ENCODE results near the gene BZW2. TPM values are rescaled to one million over a fixed set of nuclear protein-coding genes. Genes with fewer than 3 reads are reported as not detected.

Gene BZW2
- total and polyA plus RNA-seq, 2 donors (not counting 1 experiment from before 2014, with no cell fraction given): 18.4 to 20.6 TPM

- no peaks in the 10 kb centered on the region for H3K79me2 ChIP-seq (ENCODE audit: control insufficient read depth, insufficient read depth, low read length)
- no peak overlapping the region for H3K27ac ChIP-seq (ENCODE audit: low read length in 2 of 2)
- H3K9me3 ChIP-seq (ENCODE audit: control extremely low read depth in 1 of 3, control insufficient read depth in 2 of 3, insufficient read depth in 1 of 3, low read length in 2 of 3): no peaks in the 10 kb centered on the region
- Mint-ChIP-seq H3K27ac (no peak overlapping the region), H3K4me3 (no peak overlapping the region), H3K4me1 (no peaks in the 10 kb centered on the region), H3K27me3 (no peaks in the 10 kb centered on the region), H3K9me3 (ENCODE audit: insufficient read depth) (no peaks in the 10 kb centered on the region)
- no peaks in the 10 kb centered on the region for H4K20me1 ChIP-seq (ENCODE audit: control insufficient read depth, insufficient read depth, low read length, poor library complexity, severe bottlenecking)
- H3K9ac ChIP-seq (ENCODE audit: low read length): no peak overlapping the region
- no peaks in the 10 kb centered on the region for H3K4me1 ChIP-seq (ENCODE audit: control insufficient read depth in 2 of 2, insufficient read depth in 2 of 2, low read length in 2 of 2)
- ChIA-PET POLR2A (no interaction called here), CTCF (interaction anchor here (0.7 kb wide), 1 partner anchor 89 kb away, joined by 3 read pairs; no protein-coding TSS in a partner anchor)
- H2AFZ ChIP-seq (ENCODE audit: insufficient read depth, low read depth, low read length, poor library complexity, severe bottlenecking): no peak overlapping the region
- intact Hi-C loops (cut with micrococcal nuclease): no loop called here
- no peaks in the 10 kb centered on the region for H3K27me3 ChIP-seq (replicated peaks in 1 of 4; ENCODE audit: control extremely low read depth in 1 of 4, control insufficient read depth in 3 of 4, insufficient read depth in 4 of 4, low read length in 3 of 4)
- TF ChIP-seq EZH2 (IDR thresholded peaks at IDR 0.05; ENCODE audit: borderline replicate concordance, insufficient read depth, low read depth, low read length, poor library complexity, severe bottlenecking) (no peak), CTCF (IDR thresholded peaks at IDR 0.05) (no peak)
- H3K4me3 ChIP-seq (ENCODE audit: control extremely low read depth in 1 of 5, extremely low read depth in 1 of 5, insufficient read depth in 1 of 5, low read depth in 2 of 5, low read length in 4 of 5): no peak overlapping the region
- ATAC-seq (ENCODE audit: low read depth) (no peak), DNase-seq (no peak)
- no peaks in the 10 kb centered on the region for H3K36me3 ChIP-seq (replicated peaks in 1 of 2; ENCODE audit: control extremely low read depth in 1 of 2, control insufficient read depth in 1 of 2, extremely low read depth in 1 of 2, insufficient read depth in 2 of 2, low read length in 1 of 2)
- 100% methylated on average over 1 of the region's 3 CpGs for WGBS (ENCODE audit: insufficient coverage)
- no peak overlapping the region for H3K4me2 ChIP-seq (replicated peaks; ENCODE audit: low read depth, low read length, poor library complexity, severe bottlenecking)
Observed at GRCh38 chr7:16740623-16740953, 94.6 kb downstream of the BZW2 start.

GRCh38 chr7:16740996-16741395 lies 95.0 kb downstream of the BZW2 start:
- Mint-ChIP-seq H3K27me3 (no peaks in the 10 kb centered on the region), H3K4me3 (no peak overlapping the region), H3K9me3 (ENCODE audit: insufficient read depth) (no peaks in the 10 kb centered on the region), H3K27ac (no peak overlapping the region), H3K4me1 (no peaks in the 10 kb centered on the region)
- Histone ChIP-seq H3K79me2 (ENCODE audit: control insufficient read depth, insufficient read depth, low read length) (no peaks in the 10 kb centered on the region), H3K27me3 (replicated peaks in 1 of 4; ENCODE audit: control extremely low read depth in 1 of 4, control insufficient read depth in 3 of 4, insufficient read depth in 4 of 4, low read length in 3 of 4) (no peaks in the 10 kb centered on the region), H4K20me1 (ENCODE audit: control insufficient read depth, insufficient read depth, low read length, poor library complexity, severe bottlenecking) (no peaks in the 10 kb centered on the region), H3K27ac (ENCODE audit: low read length in 2 of 2) (no peak overlapping the region), H3K4me1 (ENCODE audit: control insufficient read depth in 2 of 2, insufficient read depth in 2 of 2, low read length in 2 of 2) (no peaks in the 10 kb centered on the region), H3K4me2 (replicated peaks; ENCODE audit: low read depth, low read length, poor library complexity, severe bottlenecking) (no peak overlapping the region), H3K4me3 (ENCODE audit: control extremely low read depth in 1 of 5, extremely low read depth in 1 of 5, insufficient read depth in 1 of 5, low read depth in 2 of 5, low read length in 4 of 5) (no peak overlapping the region), H3K36me3 (replicated peaks in 1 of 2; ENCODE audit: control extremely low read depth in 1 of 2, control insufficient read depth in 1 of 2, extremely low read depth in 1 of 2, insufficient read depth in 2 of 2, low read length in 1 of 2) (no peaks in the 10 kb centered on the region), H2AFZ (ENCODE audit: insufficient read depth, low read depth, low read length, poor library complexity, severe bottlenecking) (no peak overlapping the region), H3K9ac (ENCODE audit: low read length) (no peak overlapping the region), H3K9me3 (ENCODE audit: control extremely low read depth in 1 of 3, control insufficient read depth in 2 of 3, insufficient read depth in 1 of 3, low read length in 2 of 3) (no peaks in the 10 kb centered on the region)
- WGBS (ENCODE audit: insufficient coverage): no CpG with 5 or more reads among the region's 1 CpG
- DNase-seq (no peak), ATAC-seq (ENCODE audit: low read depth) (no peak)
- intact Hi-C loops (cut with micrococcal nuclease): no loop called here
- POLR2A ChIA-PET: no interaction called here
- TF ChIP-seq CTCF (IDR thresholded peaks at IDR 0.05) (no peak), EZH2 (IDR thresholded peaks at IDR 0.05; ENCODE audit: borderline replicate concordance, insufficient read depth, low read depth, low read length, poor library complexity, severe bottlenecking) (no peak)
- CTCF ChIA-PET: no interaction called here

Data from B cell (primary cell).